ENCODE data around the gene COL5A1. TPM values are rescaled to one million over a fixed set of nuclear protein-coding genes. Genes with fewer than 3 reads are reported as not detected.

Gene COL5A1
- total and polyA plus RNA-seq, 2 experiments from 2014 or later: 2.5 to 13.1 TPM

DNA sequence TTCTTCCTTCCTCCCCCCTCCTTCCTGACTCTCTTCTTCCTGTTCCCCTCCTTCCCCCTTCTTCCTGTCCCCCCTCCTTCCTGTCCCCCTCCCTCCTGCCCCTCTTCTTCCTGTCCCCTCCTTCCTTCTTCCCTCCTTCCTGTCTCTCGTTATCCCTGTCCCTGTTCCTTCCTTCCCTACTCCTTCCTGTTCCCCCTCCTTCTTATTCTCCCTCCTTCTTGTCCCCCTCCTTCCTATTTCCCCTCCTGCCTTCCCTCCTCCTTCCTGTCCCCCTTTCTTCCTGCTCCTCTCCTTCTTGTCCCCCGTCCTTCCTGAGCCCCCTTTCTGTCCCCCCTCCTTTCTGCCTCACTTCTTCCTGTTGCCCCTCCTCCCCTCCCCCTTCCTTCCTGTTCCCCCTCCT lies 70.6 kb downstream of the COL5A1 start:
- Histone ChIP-seq H4K20me1 (replicated peaks; ENCODE audit: insufficient read depth) (no peaks in the 10 kb centered on the region), H3K4me1 (ENCODE audit: insufficient read depth) (no peaks in the 10 kb centered on the region), H3K27ac (ENCODE audit: low read depth) (no peak overlapping the region), H2AFZ (no peak overlapping the region), H3K79me2 (replicated peaks; ENCODE audit: insufficient read depth) (no peaks in the 10 kb centered on the region), H3K36me3 (ENCODE audit: insufficient read depth) (no peaks in the 10 kb centered on the region), H3K27me3 (ENCODE audit: insufficient read depth) (no peaks in the 10 kb centered on the region), H3K4me3 (no peak overlapping the region), H3K9me2 (ENCODE audit: insufficient read depth) (no peaks in the 10 kb centered on the region), H3F3A (replicated peaks; ENCODE audit: low read depth) (no peaks in the 10 kb centered on the region), H3K4me2 (no peak overlapping the region)
- Mint-ChIP-seq H3K9me3 (peaks cover 21% of the 10 kb centered on the region), H3K27ac (no peak overlapping the region), H3K4me1 (no peaks in the 10 kb centered on the region), H3K27me3 (ENCODE audit: insufficient read depth, low read depth, poor library complexity) (peaks cover 2% of the 10 kb centered on the region), H3K4me3 (no peak overlapping the region), H3K36me3 (ENCODE audit: low read depth) (peaks cover 18% of the 10 kb centered on the region)
- ATAC-seq: no peak
- DNase-seq (ENCODE audit: low spot score): no peak
- no peak for TF ChIP-seq ZNF331 (CRISPR knock-in tag; IDR thresholded peaks at IDR 0.05; ENCODE audit: low read depth)
- TF ChIP-seq CTCF (conservative IDR thresholded peaks at IDR 0.05; ENCODE audit: low read depth in 2 of 2): no peak
- TF ChIP-seq JUNB (IDR thresholded peaks at IDR 0.05; ENCODE audit: unreplicated experiment): no peak
- TF ChIP-seq CREB1 (CRISPR knock-in tag; IDR thresholded peaks at IDR 0.05; ENCODE audit: low read depth): no peak
- no peak for TF ChIP-seq POLR2AphosphoS5 (IDR thresholded peaks at IDR 0.05; ENCODE audit: low read depth)
- TF ChIP-seq, protein P1, sequence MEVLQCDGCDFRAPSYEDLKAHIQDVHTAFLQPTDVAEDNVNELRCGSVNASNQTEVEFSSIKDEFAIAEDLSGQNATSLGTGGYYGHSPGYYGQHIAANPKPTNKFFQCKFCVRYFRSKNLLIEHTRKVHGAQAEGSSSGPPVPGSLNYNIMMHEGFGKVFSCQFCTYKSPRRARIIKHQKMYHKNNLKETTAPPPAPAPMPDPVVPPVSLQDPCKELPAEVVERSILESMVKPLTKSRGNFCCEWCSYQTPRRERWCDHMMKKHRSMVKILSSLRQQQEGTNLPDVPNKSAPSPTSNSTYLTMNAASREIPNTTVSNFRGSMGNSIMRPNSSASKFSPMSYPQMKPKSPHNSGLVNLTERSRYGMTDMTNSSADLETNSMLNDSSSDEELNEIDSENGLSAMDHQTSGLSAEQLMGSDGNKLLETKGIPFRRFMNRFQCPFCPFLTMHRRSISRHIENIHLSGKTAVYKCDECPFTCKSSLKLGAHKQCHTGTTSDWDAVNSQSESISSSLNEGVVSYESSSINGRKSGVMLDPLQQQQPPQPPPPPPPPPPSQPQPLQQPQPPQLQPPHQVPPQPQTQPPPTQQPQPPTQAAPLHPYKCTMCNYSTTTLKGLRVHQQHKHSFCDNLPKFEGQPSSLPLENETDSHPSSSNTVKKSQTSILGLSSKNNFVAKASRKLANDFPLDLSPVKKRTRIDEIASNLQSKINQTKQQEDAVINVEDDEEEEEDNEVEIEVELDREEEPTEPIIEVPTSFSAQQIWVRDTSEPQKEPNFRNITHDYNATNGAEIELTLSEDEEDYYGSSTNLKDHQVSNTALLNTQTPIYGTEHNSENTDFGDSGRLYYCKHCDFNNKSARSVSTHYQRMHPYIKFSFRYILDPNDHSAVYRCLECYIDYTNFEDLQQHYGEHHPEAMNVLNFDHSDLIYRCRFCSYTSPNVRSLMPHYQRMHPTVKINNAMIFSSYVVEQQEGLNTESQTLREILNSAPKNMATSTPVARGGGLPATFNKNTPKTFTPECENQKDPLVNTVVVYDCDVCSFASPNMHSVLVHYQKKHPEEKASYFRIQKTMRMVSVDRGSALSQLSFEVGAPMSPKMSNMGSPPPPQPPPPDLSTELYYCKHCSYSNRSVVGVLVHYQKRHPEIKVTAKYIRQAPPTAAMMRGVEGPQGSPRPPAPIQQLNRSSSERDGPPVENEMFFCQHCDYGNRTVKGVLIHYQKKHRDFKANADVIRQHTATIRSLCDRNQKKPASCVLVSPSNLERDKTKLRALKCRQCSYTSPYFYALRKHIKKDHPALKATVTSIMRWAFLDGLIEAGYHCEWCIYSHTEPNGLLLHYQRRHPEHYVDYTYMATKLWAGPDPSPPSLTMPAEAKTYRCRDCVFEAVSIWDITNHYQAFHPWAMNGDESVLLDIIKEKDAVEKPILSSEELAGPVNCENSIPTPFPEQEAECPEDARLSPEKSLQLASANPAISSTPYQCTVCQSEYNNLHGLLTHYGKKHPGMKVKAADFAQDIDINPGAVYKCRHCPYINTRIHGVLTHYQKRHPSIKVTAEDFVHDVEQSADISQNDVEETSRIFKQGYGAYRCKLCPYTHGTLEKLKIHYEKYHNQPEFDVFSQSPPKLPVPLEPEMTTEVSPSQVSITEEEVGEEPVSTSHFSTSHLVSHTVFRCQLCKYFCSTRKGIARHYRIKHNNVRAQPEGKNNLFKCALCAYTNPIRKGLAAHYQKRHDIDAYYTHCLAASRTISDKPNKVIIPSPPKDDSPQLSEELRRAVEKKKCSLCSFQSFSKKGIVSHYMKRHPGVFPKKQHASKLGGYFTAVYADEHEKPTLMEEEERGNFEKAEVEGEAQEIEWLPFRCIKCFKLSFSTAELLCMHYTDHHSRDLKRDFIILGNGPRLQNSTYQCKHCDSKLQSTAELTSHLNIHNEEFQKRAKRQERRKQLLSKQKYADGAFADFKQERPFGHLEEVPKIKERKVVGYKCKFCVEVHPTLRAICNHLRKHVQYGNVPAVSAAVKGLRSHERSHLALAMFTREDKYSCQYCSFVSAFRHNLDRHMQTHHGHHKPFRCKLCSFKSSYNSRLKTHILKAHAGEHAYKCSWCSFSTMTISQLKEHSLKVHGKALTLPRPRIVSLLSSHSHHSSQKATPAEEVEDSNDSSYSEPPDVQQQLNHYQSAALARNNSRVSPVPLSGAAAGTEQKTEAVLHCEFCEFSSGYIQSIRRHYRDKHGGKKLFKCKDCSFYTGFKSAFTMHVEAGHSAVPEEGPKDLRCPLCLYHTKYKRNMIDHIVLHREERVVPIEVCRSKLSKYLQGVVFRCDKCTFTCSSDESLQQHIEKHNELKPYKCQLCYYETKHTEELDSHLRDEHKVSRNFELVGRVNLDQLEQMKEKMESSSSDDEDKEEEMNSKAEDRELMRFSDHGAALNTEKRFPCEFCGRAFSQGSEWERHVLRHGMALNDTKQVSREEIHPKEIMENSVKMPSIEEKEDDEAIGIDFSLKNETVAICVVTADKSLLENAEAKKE (CRISPR knock-in tag; IDR thresholded peaks at IDR 0.05): no peak
- TF ChIP-seq STAT1 (IDR thresholded peaks at IDR 0.05; ENCODE audit: unreplicated experiment): no peak
- no peak for TF ChIP-seq NANOG (IDR thresholded peaks at IDR 0.05; ENCODE audit: borderline replicate concordance)
- no peak for TF ChIP-seq EZH2 (IDR thresholded peaks at IDR 0.05; ENCODE audit: low read depth, unreplicated experiment)
- no peak for TF ChIP-seq ZNF114 (CRISPR knock-in tag; IDR thresholded peaks at IDR 0.05)
- TF ChIP-seq EZH2phosphoT487 (IDR thresholded peaks at IDR 0.05; ENCODE audit: unreplicated experiment): no peak
- TF ChIP-seq, protein P2, sequence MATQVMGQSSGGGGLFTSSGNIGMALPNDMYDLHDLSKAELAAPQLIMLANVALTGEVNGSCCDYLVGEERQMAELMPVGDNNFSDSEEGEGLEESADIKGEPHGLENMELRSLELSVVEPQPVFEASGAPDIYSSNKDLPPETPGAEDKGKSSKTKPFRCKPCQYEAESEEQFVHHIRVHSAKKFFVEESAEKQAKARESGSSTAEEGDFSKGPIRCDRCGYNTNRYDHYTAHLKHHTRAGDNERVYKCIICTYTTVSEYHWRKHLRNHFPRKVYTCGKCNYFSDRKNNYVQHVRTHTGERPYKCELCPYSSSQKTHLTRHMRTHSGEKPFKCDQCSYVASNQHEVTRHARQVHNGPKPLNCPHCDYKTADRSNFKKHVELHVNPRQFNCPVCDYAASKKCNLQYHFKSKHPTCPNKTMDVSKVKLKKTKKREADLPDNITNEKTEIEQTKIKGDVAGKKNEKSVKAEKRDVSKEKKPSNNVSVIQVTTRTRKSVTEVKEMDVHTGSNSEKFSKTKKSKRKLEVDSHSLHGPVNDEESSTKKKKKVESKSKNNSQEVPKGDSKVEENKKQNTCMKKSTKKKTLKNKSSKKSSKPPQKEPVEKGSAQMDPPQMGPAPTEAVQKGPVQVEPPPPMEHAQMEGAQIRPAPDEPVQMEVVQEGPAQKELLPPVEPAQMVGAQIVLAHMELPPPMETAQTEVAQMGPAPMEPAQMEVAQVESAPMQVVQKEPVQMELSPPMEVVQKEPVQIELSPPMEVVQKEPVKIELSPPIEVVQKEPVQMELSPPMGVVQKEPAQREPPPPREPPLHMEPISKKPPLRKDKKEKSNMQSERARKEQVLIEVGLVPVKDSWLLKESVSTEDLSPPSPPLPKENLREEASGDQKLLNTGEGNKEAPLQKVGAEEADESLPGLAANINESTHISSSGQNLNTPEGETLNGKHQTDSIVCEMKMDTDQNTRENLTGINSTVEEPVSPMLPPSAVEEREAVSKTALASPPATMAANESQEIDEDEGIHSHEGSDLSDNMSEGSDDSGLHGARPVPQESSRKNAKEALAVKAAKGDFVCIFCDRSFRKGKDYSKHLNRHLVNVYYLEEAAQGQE (IDR thresholded peaks at IDR 0.05; ENCODE audit: unreplicated experiment): no peak
- TF ChIP-seq ETS1 (IDR thresholded peaks at IDR 0.05): no peak

All from GM23338 (cell line).